NCI-H82 treated with DMSO at 0.1 percent for 48 hours (cell line): Measurements from ENCODE around the gene TXNL4B.
"Not testable (repeated sequence)": the region's sequence is repeated elsewhere in the genome, so short reads cannot be mapped to it uniquely, and the experiment has no call there.

ENCODE experiments used
- DNase-seq: peaks from one replicate; lab custom pipeline; 2025; ENCODE audit not compliant: unreplicated experiment; lab: John Stamatoyannopoulos, UW

The TXNL4B gene

DNA sequence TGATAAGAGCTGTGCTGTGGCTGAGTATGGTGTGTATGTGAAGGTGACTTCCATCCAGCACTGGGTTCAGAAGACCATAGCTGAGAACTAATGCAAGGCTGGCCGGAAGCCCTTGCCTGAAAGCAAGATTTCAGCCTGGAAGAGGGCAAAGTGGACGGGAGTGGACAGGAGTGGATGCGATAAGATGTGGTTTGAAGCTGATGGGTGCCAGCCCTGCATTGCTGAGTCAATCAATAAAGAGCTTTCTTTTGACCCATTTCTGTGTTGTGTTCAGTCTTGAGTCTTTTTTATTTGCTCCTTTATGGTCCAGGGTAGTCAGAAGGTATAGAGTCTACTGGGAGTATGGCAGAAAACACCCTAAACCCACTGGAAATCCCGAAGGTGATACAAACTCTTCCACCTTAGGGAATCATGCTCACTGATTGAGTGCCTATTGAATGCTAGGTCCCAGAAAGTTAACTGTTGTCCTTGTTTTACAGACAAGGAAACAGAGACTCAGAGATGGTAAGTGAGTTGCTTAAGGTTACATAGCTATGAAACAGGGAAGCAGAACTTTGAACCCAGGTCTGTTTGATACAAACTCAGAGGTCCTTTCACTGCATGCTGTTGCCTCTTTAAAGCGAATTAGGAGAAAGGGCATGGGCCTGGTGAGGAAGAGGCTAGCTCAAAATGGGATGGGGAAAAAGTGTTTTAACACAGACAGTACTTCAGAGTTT lies 16.3 kb downstream of the TXNL4B start:
- DNase-seq, result not testable (repeated sequence)

DNA sequence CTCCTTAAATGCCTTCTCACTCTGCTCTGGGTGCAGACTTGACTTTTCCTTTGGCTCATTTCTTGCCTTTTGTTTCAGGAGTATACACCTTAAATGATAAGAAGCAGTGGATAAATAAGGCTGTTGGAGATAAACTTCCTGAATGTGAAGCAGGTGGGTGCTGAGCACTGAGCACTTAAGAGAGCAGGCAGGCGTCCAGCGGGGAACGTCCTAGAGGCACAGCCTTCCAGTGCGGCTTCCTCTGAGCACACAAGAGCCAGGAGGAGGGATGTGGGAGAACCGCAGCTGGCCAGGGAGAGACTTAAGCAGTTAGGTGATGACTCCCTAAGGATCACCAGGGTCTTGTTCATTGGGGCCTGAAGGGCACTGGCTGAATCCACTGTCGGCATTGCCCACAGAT lies 18.4 kb downstream of the TXNL4B start:
- DNase-seq, result not testable (repeated sequence)

DNA sequence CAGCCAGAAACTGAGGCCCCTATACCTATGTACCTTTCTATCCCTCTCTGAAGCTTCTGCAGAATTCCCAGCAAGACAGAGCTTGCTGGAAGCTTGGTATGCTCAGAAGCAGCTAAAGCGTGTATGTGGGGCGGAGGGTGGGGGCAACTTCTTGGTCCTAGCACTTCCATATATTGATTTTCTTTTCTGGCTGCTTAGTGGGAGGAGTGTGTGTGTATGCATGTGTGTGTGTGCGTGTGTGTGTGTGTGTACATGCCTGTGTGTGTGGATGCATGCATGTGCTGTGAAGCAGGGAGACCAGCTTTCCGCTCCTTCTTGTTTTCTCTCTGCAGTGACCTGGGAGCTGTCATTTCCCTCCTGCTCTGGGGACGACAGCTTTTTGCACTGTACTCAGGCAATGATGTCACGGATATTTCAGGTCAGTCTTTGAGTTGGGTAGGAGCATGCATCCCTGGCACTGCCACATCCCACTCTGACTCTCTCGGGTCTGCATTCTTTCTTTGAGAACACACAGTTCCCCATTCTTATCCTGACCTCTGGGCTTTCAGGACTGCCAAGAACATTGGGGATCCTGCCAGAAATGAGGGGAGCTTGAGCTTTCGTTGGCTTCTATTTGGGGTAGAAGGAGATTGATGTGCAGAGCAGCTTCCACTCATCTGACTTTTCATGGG lies 19.7 kb downstream of the TXNL4B start:
- no peak for DNase-seq

DNA sequence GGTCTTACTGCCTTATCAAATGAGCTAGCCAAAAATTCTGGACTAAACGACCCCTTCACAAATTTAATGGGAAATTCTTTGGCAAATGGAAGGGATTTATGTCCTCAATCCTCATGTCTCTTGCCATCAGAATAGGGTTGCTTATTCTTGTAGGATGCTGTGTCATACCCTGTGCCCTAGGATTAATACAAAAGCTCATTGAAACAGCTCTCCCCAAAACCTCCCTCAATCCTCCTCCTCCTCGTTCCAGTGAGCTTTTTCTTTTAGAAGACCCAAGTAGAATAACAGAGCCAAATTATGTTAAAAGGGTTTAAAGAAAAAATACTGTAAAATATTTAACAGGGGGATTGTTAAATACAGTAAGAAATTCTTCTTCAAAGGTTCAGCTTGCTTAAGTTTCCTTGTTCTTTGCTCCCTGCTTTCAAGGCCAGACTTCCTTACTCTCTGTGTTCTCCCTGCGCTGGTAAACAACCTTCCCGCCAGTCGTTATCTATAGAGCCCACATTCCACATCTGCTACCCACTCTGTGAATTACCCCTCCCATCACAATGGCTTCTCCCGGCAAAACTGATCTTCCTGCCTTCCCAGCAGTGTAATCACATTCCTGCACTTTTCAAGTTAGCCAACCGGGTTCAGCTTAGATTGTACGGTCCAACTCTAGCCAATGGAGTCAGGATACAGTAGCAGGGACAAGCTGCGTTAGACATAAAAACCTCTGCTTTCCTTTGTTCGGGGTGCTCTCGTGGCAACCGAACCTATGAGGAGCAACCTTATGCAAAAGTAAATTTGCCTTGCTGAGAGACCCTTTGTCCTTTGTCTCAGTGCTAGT lies 20.7 kb downstream of the TXNL4B start:
- DNase-seq, result no peak

DNA sequence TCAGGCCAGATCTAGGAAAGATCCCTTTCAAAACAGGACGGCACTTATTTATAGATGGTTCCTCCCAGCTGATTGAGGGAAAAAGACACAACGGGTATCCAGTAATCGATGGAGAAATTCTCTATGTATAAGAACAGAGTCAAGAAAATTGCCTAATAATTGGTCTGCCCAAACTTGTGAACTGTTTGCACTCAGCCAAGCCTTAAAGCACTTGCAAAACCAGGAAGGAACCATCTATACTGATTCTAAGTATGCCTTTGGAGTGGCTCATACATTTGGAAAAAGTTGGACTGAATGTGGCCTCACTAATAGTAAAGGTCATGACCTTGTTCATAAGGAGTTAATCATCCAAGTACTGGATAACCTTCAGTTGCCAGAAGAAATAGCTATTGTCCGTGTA lies 24.5 kb downstream of the TXNL4B start:
- DNase-seq, result no peak

DNA sequence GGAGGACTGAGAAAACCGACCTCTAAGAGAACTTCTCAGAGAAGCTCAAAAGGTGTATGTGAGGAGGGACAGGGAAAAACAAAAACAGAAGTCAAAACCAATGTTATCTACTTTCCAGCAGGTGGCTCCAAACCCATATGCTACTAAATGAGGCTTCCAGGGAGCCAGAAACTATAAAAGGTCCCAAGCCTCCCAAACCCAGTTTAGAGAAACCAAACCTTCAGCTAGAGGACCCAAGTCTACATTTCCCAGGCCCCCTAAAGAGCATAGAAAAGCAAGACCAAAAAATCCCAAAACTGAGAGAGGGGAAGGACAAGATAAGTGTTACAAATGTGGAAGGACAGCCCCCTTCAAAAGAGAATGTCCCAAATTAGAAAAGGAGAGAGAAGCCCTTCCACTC lies 26.7 kb downstream of the TXNL4B start:
- no peak for DNase-seq

DNA sequence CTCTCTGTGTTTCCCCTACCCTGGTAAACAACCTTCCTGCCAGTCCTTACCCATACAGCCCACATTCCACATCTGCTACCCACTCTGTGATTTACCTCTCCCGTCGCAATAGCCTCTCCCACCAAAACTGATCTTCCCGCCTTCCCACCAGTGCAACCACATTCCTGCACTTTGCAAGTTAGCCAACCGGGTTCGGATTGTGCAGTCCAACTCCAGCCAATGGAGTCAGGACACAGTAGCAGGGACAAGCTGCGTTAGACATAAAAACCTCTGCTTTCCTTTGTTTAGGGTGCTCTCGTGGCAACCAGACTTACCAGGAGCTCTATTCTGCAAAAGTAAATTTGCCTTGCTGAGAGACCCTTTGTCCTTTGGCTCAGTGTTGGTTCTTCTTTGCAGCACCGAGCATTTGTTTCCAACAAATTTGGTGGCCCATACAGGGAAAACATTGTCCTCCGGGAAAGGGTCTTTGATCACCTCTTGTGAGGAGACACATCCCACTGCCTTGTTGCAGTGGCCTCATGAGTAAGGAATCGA lies 29.0 kb downstream of the TXNL4B start:
- no peak for DNase-seq

DNA sequence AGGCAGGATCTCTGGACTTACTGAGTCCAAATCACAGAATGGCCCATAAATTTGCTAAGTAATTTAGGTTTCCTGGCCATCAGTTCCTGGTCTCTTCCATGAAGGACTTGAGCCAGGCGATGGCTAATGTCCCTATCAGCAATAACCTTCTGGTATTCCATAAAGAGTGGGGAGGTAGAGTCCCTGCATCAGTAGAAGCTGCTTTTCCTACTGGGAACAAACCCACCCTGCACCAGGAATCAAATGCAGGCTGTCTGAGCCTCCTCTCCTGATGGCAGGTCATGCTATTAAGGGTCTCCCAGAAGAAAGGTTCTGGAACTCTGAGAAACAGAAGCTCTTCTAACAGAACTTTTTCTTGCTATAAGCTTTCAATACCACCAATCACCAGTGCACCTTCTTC lies 31.9 kb downstream of the TXNL4B start:
- DNase-seq, result no peak

DNA sequence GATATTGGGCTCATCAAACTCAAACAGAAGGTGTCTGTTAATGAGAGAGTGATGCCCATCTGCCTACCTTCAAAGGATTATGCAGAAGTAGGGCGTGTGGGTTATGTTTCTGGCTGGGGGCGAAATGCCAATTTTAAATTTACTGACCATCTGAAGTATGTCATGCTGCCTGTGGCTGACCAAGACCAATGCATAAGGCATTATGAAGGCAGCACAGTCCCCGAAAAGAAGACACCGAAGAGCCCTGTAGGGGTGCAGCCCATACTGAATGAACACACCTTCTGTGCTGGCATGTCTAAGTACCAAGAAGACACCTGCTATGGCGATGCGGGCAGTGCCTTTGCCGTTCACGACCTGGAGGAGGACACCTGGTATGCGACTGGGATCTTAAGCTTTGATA lies 33.0 kb downstream of the TXNL4B start:
- no peak for DNase-seq

DNA sequence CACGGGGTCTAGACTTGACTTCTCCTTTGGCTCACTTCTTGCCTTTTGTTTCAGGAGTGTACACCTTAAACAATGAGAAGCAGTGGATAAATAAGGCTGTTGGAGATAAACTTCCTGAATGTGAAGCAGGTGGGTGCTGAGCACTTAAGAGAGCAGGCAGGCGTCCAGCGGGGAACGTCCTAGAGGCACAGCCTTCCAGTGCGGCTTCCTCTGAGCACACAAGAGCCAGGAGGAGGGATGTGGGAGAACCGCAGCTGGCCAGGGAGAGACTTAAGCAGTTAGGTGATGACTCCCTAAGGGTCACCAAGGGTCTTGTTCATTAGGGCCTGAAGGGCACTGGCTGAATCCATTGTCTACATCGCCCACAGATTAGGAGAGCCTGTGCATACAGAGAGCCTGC lies 34.4 kb downstream of the TXNL4B start:
- not testable (repeated sequence) for DNase-seq

DNA sequence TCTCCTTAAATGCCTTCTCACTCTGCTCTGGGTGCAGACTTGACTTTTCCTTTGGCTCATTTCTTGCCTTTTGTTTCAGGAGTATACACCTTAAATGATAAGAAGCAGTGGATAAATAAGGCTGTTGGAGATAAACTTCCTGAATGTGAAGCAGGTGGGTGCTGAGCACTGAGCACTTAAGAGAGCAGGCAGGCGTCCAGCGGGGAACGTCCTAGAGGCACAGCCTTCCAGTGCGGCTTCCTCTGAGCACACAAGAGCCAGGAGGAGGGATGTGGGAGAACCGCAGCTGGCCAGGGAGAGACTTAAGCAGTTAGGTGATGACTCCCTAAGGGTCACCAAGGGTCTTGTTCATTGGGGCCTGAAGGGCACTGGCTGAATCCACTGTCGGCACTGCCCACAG lies 36.1 kb downstream of the TXNL4B start:
- not testable (repeated sequence) for DNase-seq

DNA sequence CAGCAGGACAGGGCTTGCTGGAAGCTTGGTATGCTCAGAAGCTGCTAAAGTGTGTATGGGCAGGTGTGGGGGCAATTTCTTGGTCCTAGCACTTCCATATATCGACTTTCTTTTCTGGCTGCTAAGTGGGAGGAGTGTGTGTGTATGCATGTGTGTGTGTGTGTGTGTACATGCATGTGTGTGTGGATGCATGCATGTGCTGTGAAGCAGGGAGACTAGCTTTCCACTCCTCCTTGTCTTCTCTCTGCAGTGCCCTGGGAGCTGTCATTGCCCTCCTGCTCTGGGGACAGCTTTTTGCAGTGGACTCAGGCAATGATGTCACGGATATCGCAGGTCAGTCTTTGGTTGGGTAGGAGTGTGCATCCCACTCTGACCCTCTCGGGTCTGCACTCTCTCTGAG lies 37.5 kb downstream of the TXNL4B start:
- DNase-seq, result no peak

DNA sequence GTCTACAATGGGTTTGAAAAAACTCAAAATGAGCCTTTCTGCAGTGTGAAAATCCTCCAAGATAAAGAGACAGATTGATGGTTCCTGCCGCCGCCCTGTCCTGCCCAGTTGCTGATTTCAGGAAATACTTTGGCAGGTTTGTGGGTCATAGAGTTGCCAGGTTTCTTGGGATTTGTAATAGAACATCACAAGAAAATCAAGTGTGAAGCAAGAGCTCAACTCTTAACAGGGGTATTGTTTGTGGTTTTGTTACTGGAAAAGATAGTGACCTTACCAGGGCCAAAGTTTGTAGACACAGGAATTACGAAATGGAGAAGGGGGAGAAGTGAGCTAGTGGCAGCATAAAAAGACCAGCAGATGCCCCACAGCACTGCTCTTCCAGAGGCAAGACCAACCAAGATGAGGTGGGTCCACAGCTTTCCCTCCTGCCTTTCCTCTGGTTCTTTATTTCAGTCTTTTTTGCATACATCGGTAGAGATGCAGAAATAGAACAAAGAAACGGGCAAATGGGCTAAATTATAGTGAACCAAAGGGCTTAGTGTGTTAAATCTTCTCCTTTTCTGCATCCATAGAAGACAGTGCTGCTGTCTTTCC lies 39.1 kb downstream of the TXNL4B start, which contains the start of gene HP:
Gene HP (plus strand): TSS at position 252 of the 594 bp plus-strand sequence. CDS start 148 bp downstream, at position 400.
- not testable (repeated sequence) for DNase-seq

DNA sequence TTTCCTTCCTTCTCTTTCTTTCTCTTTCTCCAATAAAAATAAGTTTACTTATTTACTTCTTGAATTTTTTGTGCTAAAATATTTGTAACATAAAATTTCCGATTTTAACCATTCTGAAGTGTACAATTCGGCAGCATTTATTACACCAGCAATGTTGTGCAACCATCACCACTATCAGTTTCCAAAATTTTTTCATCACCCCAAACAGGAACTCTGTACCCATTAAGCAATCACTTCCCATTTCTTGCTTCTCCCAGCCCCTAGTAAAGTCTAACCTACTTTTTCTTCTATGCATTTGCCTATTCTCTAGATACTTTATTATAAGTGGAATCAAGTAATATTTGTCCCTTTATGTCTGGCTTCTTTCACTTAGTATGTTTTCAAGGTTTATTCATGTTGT lies 41.6 kb downstream of the TXNL4B start:
- no peak for DNase-seq

DNA sequence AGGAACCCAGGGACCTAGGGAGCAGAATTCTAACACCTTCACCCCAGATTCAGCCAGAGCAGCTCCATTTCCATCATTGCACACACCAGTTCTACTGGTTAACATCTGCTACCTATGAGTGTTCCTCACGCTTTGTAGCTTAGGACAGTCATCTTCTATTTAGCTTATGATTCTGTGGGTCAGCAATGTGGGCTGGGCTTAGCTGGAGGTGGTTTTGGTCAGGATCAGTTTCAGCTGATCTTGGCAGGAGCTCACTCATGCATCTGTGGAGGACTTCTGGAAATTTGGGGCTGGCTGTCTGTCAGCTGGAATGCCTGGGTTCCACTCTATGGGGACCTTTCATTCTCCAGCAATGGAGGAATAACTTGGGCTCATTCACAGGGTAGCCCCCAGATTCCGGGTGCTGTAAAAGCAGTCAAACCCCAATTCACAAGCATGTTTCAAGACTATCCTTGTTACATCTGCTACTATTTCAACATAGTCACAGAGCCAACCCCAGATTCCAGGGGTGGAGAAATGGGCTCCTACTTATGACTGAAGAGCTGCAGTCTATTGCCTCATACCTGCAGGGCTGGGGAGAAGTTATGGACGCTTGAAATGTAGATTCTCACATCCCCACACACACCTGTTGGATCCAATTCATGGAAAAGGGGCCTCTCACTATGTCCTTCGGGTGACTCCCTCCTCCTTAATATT lies 42.5 kb downstream of the TXNL4B start:
- no peak for DNase-seq

DNA sequence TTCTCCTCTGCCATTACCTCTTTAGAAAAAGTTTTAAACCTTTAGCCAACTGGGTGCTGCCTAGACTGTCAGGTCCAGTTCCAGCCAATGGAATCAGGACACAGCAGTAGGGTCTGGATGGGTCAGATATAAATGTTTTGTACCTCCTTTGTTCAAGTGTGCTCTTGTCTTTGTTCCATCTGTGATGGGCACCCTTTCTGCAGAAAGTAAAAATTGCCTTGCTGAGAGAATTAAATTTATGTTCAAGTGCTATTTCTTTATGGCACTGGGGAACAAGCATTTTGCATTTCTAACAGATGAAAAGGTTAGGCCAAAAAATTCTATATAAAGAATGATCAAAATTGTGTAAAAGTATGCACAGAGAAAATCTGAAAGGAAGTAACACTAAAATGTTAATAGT lies 44.3 kb downstream of the TXNL4B start:
- no peak for DNase-seq

DNA sequence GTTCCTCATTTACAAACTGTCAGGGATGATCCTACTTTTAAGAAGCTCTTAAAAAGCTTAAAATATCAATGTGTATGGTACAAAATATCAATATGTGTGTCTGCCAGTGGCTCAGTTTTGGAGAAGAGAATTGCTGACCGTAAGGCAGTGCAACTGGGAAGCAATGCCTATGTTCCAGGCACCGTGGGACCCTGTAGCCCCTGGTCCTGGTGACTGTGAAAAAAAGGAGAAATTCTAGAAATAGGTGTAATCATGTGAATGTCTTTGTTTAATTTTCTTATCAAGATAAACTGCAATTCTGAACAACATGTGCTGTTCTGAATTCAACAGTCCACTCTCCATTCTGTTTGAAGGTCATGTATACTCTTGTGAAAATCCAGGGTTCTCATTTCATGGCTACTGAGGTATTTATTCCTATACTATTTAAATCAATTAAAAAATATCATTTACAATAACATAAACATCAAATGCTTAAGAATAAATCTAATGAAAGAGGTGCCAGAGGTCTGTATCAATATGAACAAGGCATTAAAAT lies 48.5 kb downstream of the TXNL4B start:
- DNase-seq, result no peak

DNA sequence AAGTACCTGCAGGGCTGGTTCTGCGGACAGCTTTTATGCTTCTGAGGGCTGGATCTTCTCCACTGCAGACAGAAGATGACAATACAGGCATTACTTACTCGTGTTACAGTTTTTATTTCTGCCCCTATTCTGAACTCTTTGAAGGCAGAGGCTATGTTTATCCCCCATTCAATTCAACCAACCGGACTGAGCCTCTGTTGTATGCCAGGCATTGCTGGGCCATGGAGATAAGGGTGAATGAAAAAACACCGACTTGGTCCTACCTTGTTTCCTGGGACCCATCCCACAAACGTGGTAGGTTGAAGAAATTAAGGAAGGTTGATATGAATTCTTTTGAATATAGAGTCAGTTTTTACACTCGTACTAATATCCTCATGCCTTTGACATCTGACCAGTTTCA lies 49.1 kb downstream of the TXNL4B start:
- no peak for DNase-seq

DNA sequence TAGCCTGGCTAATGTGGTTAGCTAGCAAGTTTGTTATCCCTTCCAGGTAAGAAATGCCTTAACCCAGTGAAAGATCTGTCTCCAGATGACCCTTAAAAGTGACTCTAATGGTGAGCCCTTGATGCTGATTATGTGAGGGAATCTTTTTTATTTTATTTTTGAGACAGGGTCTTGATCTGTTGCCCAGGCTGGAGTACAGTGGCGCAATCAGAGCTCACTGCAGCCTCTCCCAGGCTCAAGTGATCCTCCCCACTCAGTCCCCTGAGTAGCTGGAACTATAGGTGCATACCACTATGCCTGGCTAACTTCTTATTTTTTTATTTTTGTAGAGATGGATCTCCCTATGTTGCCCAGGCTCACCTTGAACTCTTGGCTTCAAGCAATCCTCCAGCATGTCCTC lies 49.9 kb downstream of the TXNL4B start:
- no peak for DNase-seq

DNA sequence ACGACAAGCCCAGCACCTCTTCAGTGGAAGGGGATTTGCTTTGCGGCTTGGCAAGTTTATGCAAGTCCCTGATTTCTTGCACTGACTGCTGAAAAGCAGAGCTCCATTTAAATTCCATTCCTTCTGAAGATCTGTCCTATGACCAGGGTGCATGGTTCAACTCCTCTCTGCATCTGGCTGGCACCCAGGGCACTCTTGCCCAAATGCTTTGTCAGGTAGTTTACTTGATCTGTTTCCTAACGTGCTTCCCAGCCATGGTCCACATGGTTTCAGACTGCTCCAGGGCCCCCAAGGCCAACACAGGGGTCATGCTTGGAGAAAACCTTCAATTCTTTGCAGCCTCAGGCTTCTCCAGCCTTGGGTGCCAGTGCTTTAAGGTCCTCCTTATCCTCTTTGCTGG lies 50.4 kb downstream of the TXNL4B start:
- no peak for DNase-seq
